Pancreas (tissue), 10 donors: ENCODE data around the gene FMN2. TPM values are rescaled to one million over a fixed set of nuclear protein-coding genes. Genes with fewer than 3 reads are reported as not detected.

Experiments
- ATAC-seq, 4 donors: fragments of 200-7000 bp; cut with Tn5 transposase; one replicate each; pipeline versions ENCODE4 v1.8.0 to v1.9.1; 2020; ENCODE audit warnings: mild to moderate bottlenecking in 4 of 4, moderate library complexity in 4 of 4
- DNase-seq, 6 donors: peaks; one replicate each; pipeline ENCODE4 v3.0.0-alpha.2; 2020
- FAIRE-seq: peaks from 2 replicates; lab custom pipeline; 2012; peaks lifted over from hg19 to GRCh38; lab: Jason Lieb, UNC
- H3K27ac ChIP-seq, 4 donors: fragments of 200-600 bp; sonication (generic); 1 replicate in 3 of 4; 2 replicates in 1 of 4; pipeline versions ENCODE4 v1.5.0 to v1.8.0; 2020
- H3K27me3 ChIP-seq, 4 donors: fragments of 200-600 bp; one replicate each; pipeline ENCODE4 v1.8.0; 2021
- H3K36me3 ChIP-seq, 3 donors: fragments of 200-600 bp; sonication (generic) in 1 of 3; one replicate each; pipeline versions ENCODE4 v1.5.0 to v1.8.0; 2020 to 2021
- H3K4me1 ChIP-seq, 3 donors: fragments of 200-600 bp; one replicate each; pipeline ENCODE4 v1.8.0; 2021
- H3K4me3 ChIP-seq, 4 donors: fragments of 200-600 bp; sonication (generic) in 2 of 4; one replicate each; pipeline versions ENCODE4 v1.5.0 to v1.8.0; 2020 to 2021
- H3K9me3 ChIP-seq, 4 donors: fragments of 200-600 bp; one replicate each; pipeline ENCODE4 v1.8.0; 2021
- WGBS, 2 donors: extraction: QIAGEN DNeasy Blood & Tissue Kit; methylation state at CpG; one replicate each; pipeline ENCODE4 v1.1.7; 2013; 5-methylcytosine and 5-hydroxymethylcytosine counted together
- intact Hi-C, 3 donors: fragments of 100-400 bp; cut with DNase I; formaldehyde crosslinking; loops; one replicate each; pipeline versions ENCODE4 v1.11.1 to v1.14.2; 2022
- polyA plus RNA-seq, 2 donors: library from polyadenylated mRNA; stranded (reverse); fragments of 200-250 nt; gene quantifications; one replicate each; pipeline ENCODE4 v1.2.3, GENCODE V29; 2013
- total RNA-seq, 6 donors: library from RNA; stranded (reverse); fragmentation: NEBNext Ultra II Directional in 4 of 6; extraction: Animal tissue kit (Norgen Biotek cat#: 25700) in 4 of 6; gene quantifications; one replicate each; pipeline versions ENCODE4 v1.2.1 to v1.2.4, GENCODE V29; 2021 to 2023
- TF ChIP-seq, protein P1 (sequence below), 4 donors: fragments of 200-600 bp; sonication (generic) in 3 of 4; IDR thresholded peaks; one replicate each; pipeline versions ENCODE4 v1.5.0 to v1.8.0; 2021; ENCODE audit warnings: antibody characterized with exemption in 4 of 4
- donor health status: healthy with polysubstance abuse.
- donor health status: DM: no; HTN: no; CAD: no; lungs with moderate emphysema.
- donor health status: DM: no; HTN: no; CAD: no.
- donor health status: control.
- donor health status: control.
- donor health status: Bipolar disorder and iron deficiency.
- donor health status: DM: yes; HTN: yes; CAD: no.
- donor health status: DM: no; HTN: no; CAD: no.
- donor health status: DM: no; HTN: no; CAD: no.
- donor health status: DM: yes; HTN: yes; CAD: no.

Gene FMN2
- total and polyA plus RNA-seq, 8 donors, result 0.56 to 8.2 (median 2.0) TPM

DNA sequence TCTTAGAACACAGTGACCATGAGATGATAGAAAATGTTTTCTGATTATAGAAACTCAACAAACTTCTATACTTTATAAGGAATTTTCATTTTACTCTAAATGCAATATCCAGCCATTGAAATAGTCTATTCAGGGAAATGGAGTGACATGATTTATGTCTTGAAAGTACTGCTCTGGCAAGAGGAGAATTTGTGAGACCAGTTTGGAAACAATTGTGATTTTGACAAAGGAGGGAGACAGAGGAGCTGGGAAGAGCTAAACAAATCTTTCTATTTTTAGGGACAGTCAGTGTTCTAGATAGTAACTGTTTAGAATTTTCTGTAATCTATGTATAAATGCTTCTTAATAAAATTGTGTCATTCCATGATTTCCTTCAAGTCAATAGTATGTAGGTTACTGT, 252.3 kb downstream of the FMN2 start:
- Histone ChIP-seq H3K4me3 (no peak overlapping the region), H3K36me3 (no peaks in the 10 kb centered on the region), H3K4me1 (no peaks in the 10 kb centered on the region), H3K27ac (no peak overlapping the region), H3K9me3 (no peaks in the 10 kb centered on the region), H3K27me3 (no peaks in the 10 kb centered on the region)
- FAIRE-seq (no peak), DNase-seq (no peak), ATAC-seq (no peak)
- TF ChIP-seq, protein P1, sequence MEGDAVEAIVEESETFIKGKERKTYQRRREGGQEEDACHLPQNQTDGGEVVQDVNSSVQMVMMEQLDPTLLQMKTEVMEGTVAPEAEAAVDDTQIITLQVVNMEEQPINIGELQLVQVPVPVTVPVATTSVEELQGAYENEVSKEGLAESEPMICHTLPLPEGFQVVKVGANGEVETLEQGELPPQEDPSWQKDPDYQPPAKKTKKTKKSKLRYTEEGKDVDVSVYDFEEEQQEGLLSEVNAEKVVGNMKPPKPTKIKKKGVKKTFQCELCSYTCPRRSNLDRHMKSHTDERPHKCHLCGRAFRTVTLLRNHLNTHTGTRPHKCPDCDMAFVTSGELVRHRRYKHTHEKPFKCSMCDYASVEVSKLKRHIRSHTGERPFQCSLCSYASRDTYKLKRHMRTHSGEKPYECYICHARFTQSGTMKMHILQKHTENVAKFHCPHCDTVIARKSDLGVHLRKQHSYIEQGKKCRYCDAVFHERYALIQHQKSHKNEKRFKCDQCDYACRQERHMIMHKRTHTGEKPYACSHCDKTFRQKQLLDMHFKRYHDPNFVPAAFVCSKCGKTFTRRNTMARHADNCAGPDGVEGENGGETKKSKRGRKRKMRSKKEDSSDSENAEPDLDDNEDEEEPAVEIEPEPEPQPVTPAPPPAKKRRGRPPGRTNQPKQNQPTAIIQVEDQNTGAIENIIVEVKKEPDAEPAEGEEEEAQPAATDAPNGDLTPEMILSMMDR (IDR thresholded peaks at IDR 0.05), result no peak
- intact Hi-C loops, result no loop called here

DNA sequence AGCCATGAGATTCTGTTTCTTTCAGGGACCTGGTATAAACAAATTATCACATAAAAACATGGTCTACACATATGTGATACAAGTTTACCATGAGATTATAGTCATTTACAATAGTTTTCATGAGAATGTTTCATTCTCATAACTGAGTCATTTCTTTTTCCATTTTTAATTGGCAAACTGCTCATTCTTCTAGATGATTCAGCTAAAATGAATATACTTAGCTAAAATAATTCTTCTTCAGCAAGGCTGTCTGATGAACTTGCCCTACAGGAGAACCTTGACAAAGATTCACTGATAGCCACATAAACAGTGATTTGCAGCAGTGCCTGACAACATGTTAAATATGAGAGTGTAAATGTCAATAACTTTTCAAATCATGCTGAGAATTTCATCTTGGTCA, 253.2 kb downstream of the FMN2 start:
- H3K4me1 ChIP-seq, result no peaks in the 10 kb centered on the region
- H3K27me3 ChIP-seq, result no peaks in the 10 kb centered on the region
- no peak overlapping the region for H3K4me3 ChIP-seq
- no peaks in the 10 kb centered on the region for H3K36me3 ChIP-seq
- DNase-seq (no peak), FAIRE-seq (no peak), ATAC-seq (no peak)
- intact Hi-C loops, result no loop called here
- no peak overlapping the region for H3K27ac ChIP-seq
- TF ChIP-seq, protein P1 (IDR thresholded peaks at IDR 0.05), result no peak
- no peaks in the 10 kb centered on the region for H3K9me3 ChIP-seq

DNA sequence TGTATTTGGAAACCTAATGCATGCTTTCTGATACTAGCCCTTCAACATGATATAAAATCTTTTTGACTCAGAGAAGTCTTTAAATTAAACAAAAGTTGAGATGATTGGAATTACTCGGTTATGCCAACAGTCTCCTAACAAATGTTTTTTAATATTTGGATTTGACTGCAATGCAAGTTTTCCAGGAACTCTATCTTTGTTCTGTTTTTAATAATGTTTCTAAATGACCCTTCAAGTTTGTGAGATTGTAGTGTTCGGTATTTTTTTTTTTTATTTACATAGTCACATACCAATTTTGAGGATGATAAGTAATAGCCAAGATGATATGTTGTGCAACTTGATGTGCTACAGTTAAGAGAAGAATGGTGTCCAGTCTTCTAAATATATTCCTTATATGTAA, 258.0 kb downstream of the FMN2 start:
- H3K4me3 ChIP-seq, result no peak overlapping the region
- 38 to 55% methylated on average over 2 of the region's 2 CpGs for WGBS, 2 donors
- no peak for ATAC-seq
- no peaks in the 10 kb centered on the region for H3K27me3 ChIP-seq
- intact Hi-C loops, result no loop called here
- H3K36me3 ChIP-seq, result no peaks in the 10 kb centered on the region
- TF ChIP-seq, protein P1 (IDR thresholded peaks at IDR 0.05), result no peak
- no peak for FAIRE-seq
- H3K4me1 ChIP-seq, result no peaks in the 10 kb centered on the region
- H3K27ac ChIP-seq, result no peak overlapping the region
- H3K9me3 ChIP-seq, result no peaks in the 10 kb centered on the region
- DNase-seq, result no peak

DNA sequence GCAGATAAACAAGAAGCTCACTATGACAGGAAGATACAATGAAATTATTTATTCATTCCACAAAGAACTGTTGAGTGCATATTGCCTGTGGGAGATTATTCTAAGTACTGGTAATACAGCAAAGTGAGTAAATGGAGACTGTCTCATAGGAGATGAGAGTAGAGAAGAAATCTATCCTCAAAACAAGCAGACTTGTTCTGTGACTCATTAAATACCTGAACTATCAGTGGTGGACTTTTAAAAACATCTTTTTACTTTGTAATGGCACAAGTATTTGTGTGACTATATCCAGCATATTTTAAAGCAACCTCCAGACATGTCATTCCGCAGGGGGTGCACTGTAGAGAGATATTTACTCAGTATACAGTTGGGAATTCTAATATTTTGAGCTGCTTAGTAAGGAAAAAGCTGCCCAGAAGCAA, 259.2 kb downstream of the FMN2 start:
- no peak for DNase-seq
- no peak for ATAC-seq
- no peak overlapping the region for H3K4me3 ChIP-seq
- no peaks in the 10 kb centered on the region for H3K27me3 ChIP-seq
- H3K27ac ChIP-seq, result no peak overlapping the region
- intact Hi-C loops, result no loop called here
- 42 to 50% methylated on average over 1 of the region's 1 CpG for WGBS, 2 donors
- no peaks in the 10 kb centered on the region for H3K9me3 ChIP-seq
- FAIRE-seq, result no peak
- TF ChIP-seq, protein P1 (IDR thresholded peaks at IDR 0.05), result no peak
- no peaks in the 10 kb centered on the region for H3K36me3 ChIP-seq
- H3K4me1 ChIP-seq, result no peaks in the 10 kb centered on the region

DNA sequence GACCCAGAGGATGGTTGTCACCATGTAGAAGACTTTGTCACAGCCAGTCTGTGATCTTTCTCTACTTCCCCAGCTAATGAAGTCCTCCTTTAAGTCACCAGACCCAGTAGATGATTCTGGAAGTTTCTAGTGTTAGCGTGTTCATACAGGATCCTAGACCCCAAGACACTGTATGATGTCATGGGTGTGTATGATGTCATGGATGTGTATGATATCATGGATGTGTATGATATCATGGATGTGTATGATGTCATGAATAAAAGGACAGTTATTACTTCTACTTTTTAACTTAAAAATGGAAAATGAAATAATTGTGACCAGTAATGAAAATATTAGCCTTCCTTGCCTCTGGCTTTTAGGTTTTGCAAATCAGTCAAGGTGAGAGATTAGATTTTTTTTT, 260.0 kb downstream of the FMN2 start:
- TF ChIP-seq, protein P1 (IDR thresholded peaks at IDR 0.05), result no peak
- DNase-seq (no peak), FAIRE-seq (no peak), ATAC-seq (no peak)
- intact Hi-C loops, result no loop called here
- H3K9me3 ChIP-seq, result no peaks in the 10 kb centered on the region
- no peaks in the 10 kb centered on the region for H3K27me3 ChIP-seq
- no peak overlapping the region for H3K4me3 ChIP-seq
- H3K4me1 ChIP-seq, result no peaks in the 10 kb centered on the region
- H3K27ac ChIP-seq, result no peak overlapping the region
- no peaks in the 10 kb centered on the region for H3K36me3 ChIP-seq
- 59 to 89% methylated on average over 1 of the region's 1 CpG for WGBS, 2 donors
